Endothelial cell of umbilical vein (primary cell): ENCODE results near the gene TMEM51. TPM values are rescaled to one million over a fixed set of nuclear protein-coding genes. Genes with fewer than 3 reads are reported as not detected.

Experiments
- BruUV-seq: library from RNA; stranded (reverse); fragments of 400-500 nt; replicated peaks from 2 replicates; lab custom pipeline; 2021; lab: Mats Ljungman, UMichigan
- CTCF ChIA-PET: fragments of 300-600, 350-600 bp; sonication (Branson Sonifier 250); formaldehyde crosslinking; loops from one replicate; lab custom pipeline; 2021; ENCODE audit warnings: antibody characterized with exemption, inconsistent platforms; lab: Charles Lee
- POLR2A ChIA-PET: fragments of 300-600, 350-600 bp; sonication (Branson Sonifier 250); formaldehyde crosslinking; loops from one replicate; lab custom pipeline; 2021; ENCODE audit warnings: antibody characterized with exemption, inconsistent platforms; lab: Charles Lee
- DNase-seq: peaks from one replicate; pipeline ENCODE4 v3.0.0-alpha.2; 2011; ENCODE audit warnings: low read depth, low spot score
- FAIRE-seq: peaks from 2 replicates; lab custom pipeline; 2011; peaks lifted over from hg19 to GRCh38; lab: Jason Lieb, UNC
- H2AFZ ChIP-seq: 2 replicates; pipeline ENCODE4 v1.6.0; 2012; ENCODE audit warnings: low read depth, low read length, control low read depth, inconsistent platforms
- H3K27ac ChIP-seq: 2 replicates; pipeline ENCODE4 v1.5.1; 2011; ENCODE audit warnings: low read depth, mild to moderate bottlenecking, control low read depth, low read length, moderate library complexity; ENCODE audit not compliant: insufficient read depth
- H3K27me3 ChIP-seq, 2 experiments: 2 replicates each; pipeline versions ENCODE4 v1.6.0 to v1.6.1; 2011; ENCODE audit warnings: low read length in 2 of 2, mixed read lengths in 1 of 2; ENCODE audit not compliant: control insufficient read depth in 2 of 2, insufficient read depth in 2 of 2
- H3K36me3 ChIP-seq, 2 experiments: 2 replicates in 1 of 2; 3 replicates in 1 of 2; pipeline ENCODE4 v1.5.1; 2011; ENCODE audit warnings: low read length in 2 of 2, mild to moderate bottlenecking in 1 of 2, moderate library complexity in 1 of 2; ENCODE audit not compliant: control insufficient read depth in 2 of 2, insufficient read depth in 2 of 2; ENCODE audit errors: extremely low read depth in 1 of 2
- H3K4me1 ChIP-seq: 3 replicates; pipeline ENCODE4 v1.5.1; 2011; ENCODE audit warnings: mild to moderate bottlenecking, low read length; ENCODE audit not compliant: control insufficient read depth, insufficient read depth; ENCODE audit errors: extremely low read depth
- H3K4me2 ChIP-seq: 2 replicates; pipeline ENCODE4 v1.6.1; 2011; ENCODE audit warnings: low read length, control low read depth, mixed read lengths; ENCODE audit not compliant: insufficient read depth
- H3K4me3 ChIP-seq, 3 experiments: fragments of 200-600 bp in 1 of 3; sonication (generic), shearing (Covaris generic) in 1 of 3; replicated peaks in 1 of 3; 2 replicates each; pipeline ENCODE4 v1.5.1; 2011 to 2016; ENCODE audit warnings: control low read depth in 3 of 3, low read length in 3 of 3, mild to moderate bottlenecking in 2 of 3, inconsistent platforms in 1 of 3, low read depth in 1 of 3, moderate library complexity in 1 of 3; ENCODE audit not compliant: insufficient read depth in 1 of 3
- H3K79me2 ChIP-seq: 2 replicates; pipeline ENCODE4 v1.6.0; 2012; ENCODE audit warnings: low read length, inconsistent platforms; ENCODE audit not compliant: control insufficient read depth, insufficient read depth
- H3K9ac ChIP-seq: replicated peaks from 2 replicates; pipeline ENCODE3; 2011; ENCODE audit warnings: low read length, control low read depth; ENCODE audit not compliant: insufficient read depth; ENCODE audit errors: extremely low read depth
- H3K9me1 ChIP-seq: replicated peaks from 3 replicates; pipeline ENCODE4 v1.6.0; 2011; ENCODE audit warnings: mild to moderate bottlenecking, low read length; ENCODE audit not compliant: control insufficient read depth, insufficient read depth; ENCODE audit errors: extremely low read depth
- H3K9me3 ChIP-seq: replicated peaks from 2 replicates; pipeline ENCODE4 v1.5.1; 2012; ENCODE audit warnings: low read length, inconsistent platforms; ENCODE audit not compliant: control insufficient read depth, insufficient read depth
- H4K20me1 ChIP-seq: replicated peaks from 2 replicates; pipeline ENCODE3; 2011; ENCODE audit warnings: mild to moderate bottlenecking, low read length; ENCODE audit not compliant: control insufficient read depth, insufficient read depth; ENCODE audit errors: extremely low read depth
- CTCF ChIP-seq, 2 donors: IDR thresholded peaks; 1 replicate in 1 of 2; 2 replicates in 1 of 2; pipeline ENCODE4 v1.5.1; 2011; ENCODE audit warnings: low read length in 2 of 2, mild to moderate bottlenecking in 2 of 2, moderate library complexity in 2 of 2, control low read depth in 1 of 2, inconsistent platforms in 1 of 2, low read depth in 1 of 2; ENCODE audit not compliant: insufficient read depth in 1 of 2; ENCODE audit errors: extremely low read depth in 1 of 2
- EZH2 ChIP-seq: IDR thresholded peaks from 2 replicates; pipeline ENCODE4 v1.6.1; 2012; ENCODE audit warnings: borderline replicate concordance, low read depth, mild to moderate bottlenecking, moderate library complexity, low read length, inconsistent platforms; ENCODE audit not compliant: severe bottlenecking
- FOS ChIP-seq: IDR thresholded peaks from 2 replicates; pipeline ENCODE4 v1.6.1; 2011; ENCODE audit warnings: mild to moderate bottlenecking, low read length, moderate library complexity, borderline replicate concordance; ENCODE audit not compliant: insufficient read depth
- GATA2 ChIP-seq: IDR thresholded peaks from 2 replicates; pipeline ENCODE4 v1.7.0; 2011; ENCODE audit warnings: low read depth, mild to moderate bottlenecking, moderate library complexity, mixed read lengths, low read length; ENCODE audit not compliant: insufficient read length, insufficient read depth
- JUN ChIP-seq: IDR thresholded peaks from 2 replicates; pipeline ENCODE4 v1.6.1; 2011; ENCODE audit warnings: borderline replicate concordance, low read depth; ENCODE audit not compliant: insufficient read length, insufficient read depth
- MAX ChIP-seq: IDR thresholded peaks from 2 replicates; pipeline ENCODE4 v1.6.1; 2011; ENCODE audit not compliant: insufficient read depth, insufficient read length
- MYC ChIP-seq: IDR thresholded peaks from one replicate; pipeline ENCODE4 v1.6.1; 2011; ENCODE audit warnings: mild to moderate bottlenecking, low read depth, low read length
- POLR2A ChIP-seq: IDR thresholded peaks from 2 replicates; pipeline ENCODE4 v1.6.1; 2012; ENCODE audit warnings: low read depth, mild to moderate bottlenecking, control low read depth, low read length
- POLR2AphosphoS5 ChIP-seq: IDR thresholded peaks from 2 replicates; pipeline ENCODE4 v1.6.1; 2012; ENCODE audit warnings: low read depth, mild to moderate bottlenecking, control low read depth, low read length, moderate library complexity; ENCODE audit not compliant: insufficient read depth
- dilution Hi-C: fragments of 300-500 bp; cut with MboI; formaldehyde crosslinking; loops from one replicate; pipeline ENCODE4 v1.15.0; 2019; ENCODE audit warnings: low sequenced_read_pairs; ENCODE audit not compliant: extremely low pct_ligation_motif_present
- intact Hi-C: fragments of 100-400 bp; cut with micrococcal nuclease; formaldehyde crosslinking; loops from one replicate; pipeline ENCODE4 v1.10.0; 2022
- polyA plus RNA-seq, 4 experiments: library from polyadenylated mRNA; depleted of rRNA in 3 of 4; stranded (reverse) in 3 of 4; unstranded in 1 of 4; fragments of >200 nt; gene quantifications; 2 replicates each; pipeline versions ENCODE4 v1.2.1 to v1.2.3, GENCODE V29; 2011 to 2012; ENCODE audit warnings: missing spikeins in 1 of 4
- total RNA-seq: library from RNA; stranded (reverse); gene quantifications from 2 replicates; pipeline ENCODE4 v1.2.3, GENCODE V29; 2021

TMEM51 gene
- total and polyA plus RNA-seq, 2 donors (not counting 3 experiments of a cell fraction or from before 2014, with no cell fraction given) = 13.7 to 13.9 TPM

- H3K79me2 ChIP-seq = no peaks in the 10 kb centered on the region
- no peaks in the 10 kb centered on the region for H3K27me3 ChIP-seq
- DNase-seq = no peak
- H3K9me3 ChIP-seq = no peaks in the 10 kb centered on the region
- no TSS peak for BruUV-seq
- H3K4me1 ChIP-seq = no peaks in the 10 kb centered on the region
- H3K4me3 ChIP-seq = no peak overlapping the region
- dilution Hi-C loops (no loop called here), intact Hi-C loops (no loop called here)
- H3K27ac ChIP-seq = no peak overlapping the region
- FAIRE-seq = no peak
- no peaks in the 10 kb centered on the region for H3K9me1 ChIP-seq
- POLR2A ChIA-PET = no interaction called here
- H4K20me1 ChIP-seq = no peaks in the 10 kb centered on the region
- no peak for TF ChIP-seq POLR2AphosphoS5
- no peak for TF ChIP-seq JUN
- TF ChIP-seq CTCF (IDR thresholded peaks at IDR 0.05; ENCODE audit: extremely low read depth in 1 of 2, insufficient read depth in 1 of 2, low read depth in 1 of 2, low read length in 2 of 2) = no peak
- no peak for TF ChIP-seq MYC
- TF ChIP-seq MAX = no peak
- TF ChIP-seq EZH2 = no peak
- TF ChIP-seq POLR2A = no peak
- no peak for TF ChIP-seq GATA2
- no peak for TF ChIP-seq FOS
- H3K4me2 ChIP-seq = no peak overlapping the region
- CTCF ChIA-PET = interaction anchor here (1.6 kb wide), 1 partner anchor 86 kb away, joined by 3 read pairs; the partner anchor contains the start of gene TMEM51
- no peak overlapping the region for H2AFZ ChIP-seq
- no peak overlapping the region for H3K9ac ChIP-seq
- H3K36me3 ChIP-seq = no peaks in the 10 kb centered on the region
Measured at GRCh38 chr1:15238789-15239188, 85.2 kb downstream of the TMEM51 start.
